Panc1 (cell line): ENCODE measurements around the gene IL1R2. TPM values are rescaled to one million over a fixed set of nuclear protein-coding genes. Genes with fewer than 3 reads are reported as not detected.

ENCODE experiments used
- ATAC-seq: fragments of 200-7000 bp; cut with Tn5 transposase; 2 replicates; pipeline ENCODE4 v1.9.1; 2020; ENCODE audit warnings: mild to moderate bottlenecking, moderate library complexity
- BruUV-seq: library from RNA; stranded (reverse); fragments of 400-500 nt; replicated peaks from 2 replicates; lab custom pipeline; 2021; lab: Mats Ljungman, UMichigan
- CTCF ChIA-PET: fragments of 300-600 bp; sonication (Branson Sonifier 250); formaldehyde crosslinking; loops from one replicate; lab custom pipeline; 2022; ENCODE audit warnings: antibody characterized with exemption; lab: Charles Lee
- POLR2A ChIA-PET: fragments of 300-600 bp; sonication (Branson Sonifier 250); formaldehyde crosslinking; loops from one replicate; lab custom pipeline; 2022; ENCODE audit warnings: antibody characterized with exemption; lab: Charles Lee
- DNase-seq: peaks from one replicate; pipeline ENCODE4 v3.0.0-alpha.2; 2010; ENCODE audit warnings: low read depth, low spot score
- H3K27ac ChIP-seq: 2 replicates; pipeline ENCODE4 v1.5.1; 2011; ENCODE audit warnings: mild to moderate bottlenecking, low read length, inconsistent platforms
- H3K27me3 ChIP-seq: fragments of 200-500 bp; sonication (Bioruptor generic); 2 replicates; pipeline ENCODE4 v1.6.0; 2014; ENCODE audit warnings: low read length, inconsistent platforms; ENCODE audit not compliant: control insufficient read depth, insufficient read depth
- H3K36me3 ChIP-seq: fragments of 200-500 bp; sonication (Bioruptor generic); 2 replicates; pipeline ENCODE4 v1.5.1; 2014; ENCODE audit warnings: inconsistent platforms, mild to moderate bottlenecking, low read length, moderate library complexity; ENCODE audit not compliant: control insufficient read depth, insufficient read depth
- H3K4me1 ChIP-seq: 2 replicates; pipeline ENCODE4 v1.5.1; 2011; ENCODE audit warnings: inconsistent platforms, mild to moderate bottlenecking, low read length, moderate library complexity; ENCODE audit not compliant: control insufficient read depth, insufficient read depth
- H3K4me3 ChIP-seq, 2 experiments: 2 replicates each; pipeline ENCODE4 v1.5.1; 2011 to 2012; ENCODE audit warnings: low read depth in 2 of 2, low read length in 2 of 2, mild to moderate bottlenecking in 2 of 2, inconsistent platforms in 1 of 2, moderate library complexity in 1 of 2
- H3K9me3 ChIP-seq: fragments of 200-500 bp; sonication (Bioruptor generic); 2 replicates; pipeline ENCODE4 v1.5.1; 2014; ENCODE audit warnings: low read depth, mild to moderate bottlenecking, inconsistent platforms, low read length, moderate library complexity; ENCODE audit not compliant: control insufficient read depth, insufficient read depth
- CTCF ChIP-seq: fragments of 450-650 bp; IDR thresholded peaks from 2 replicates; pipeline ENCODE4 v1.5.1; 2017; ENCODE audit warnings: mild to moderate bottlenecking
- POLR2AphosphoS5 ChIP-seq: IDR thresholded peaks from 2 replicates; pipeline ENCODE4 v1.6.1; 2012; ENCODE audit warnings: mild to moderate bottlenecking, low read depth, low read length, moderate library complexity
- REST ChIP-seq, 2 experiments: IDR thresholded peaks; 2 replicates each; pipeline ENCODE4 v1.6.1; 2011 to 2012; ENCODE audit warnings: low read depth in 2 of 2, control low read depth in 1 of 2, low read length in 1 of 2, mild to moderate bottlenecking in 1 of 2, moderate library complexity in 1 of 2; ENCODE audit not compliant: insufficient read depth in 1 of 2
- SIN3A ChIP-seq: IDR thresholded peaks from 2 replicates; pipeline ENCODE4 v1.6.1; 2012; ENCODE audit warnings: low read depth, mild to moderate bottlenecking, low read length, moderate library complexity, borderline replicate concordance; ENCODE audit not compliant: insufficient read depth
- TCF7L2 ChIP-seq: IDR thresholded peaks from 2 replicates; pipeline ENCODE4 v1.6.1; 2011; ENCODE audit warnings: mild to moderate bottlenecking, low read depth, low read length, inconsistent platforms
- in situ Hi-C: cut with HindIII; loops from 2 replicates; pipeline ENCODE4 v1.10.0; 2016; ENCODE audit warnings: low sequenced_read_pairs, low pct_unique_long_range_greater_than_20kb
- intact Hi-C: fragments of 100-400 bp; cut with micrococcal nuclease; formaldehyde crosslinking; loops from one replicate; pipeline ENCODE4 v1.10.0; 2022; ENCODE audit not compliant: unreplicated experiment
- total RNA-seq: library from RNA; stranded (reverse); gene quantifications from one replicate; pipeline ENCODE4 v1.2.1, GENCODE V29; 2021; ENCODE audit not compliant: unreplicated experiment

Gene IL1R2
- total RNA-seq, 1 experiment from 2014 or later: 0.15 TPM

GRCh38 chr2:102040229-102040628 is 48.5 kb downstream of the IL1R2 start:
- Histone ChIP-seq H3K4me3 (no peak overlapping the region), H3K4me1 (no peaks in the 10 kb centered on the region), H3K9me3 (no peaks in the 10 kb centered on the region), H3K36me3 (no peaks in the 10 kb centered on the region), H3K27me3 (peaks cover 5% of the 10 kb centered on the region; the same call in 1 of the 2 replicates), H3K27ac (no peak overlapping the region)
- intact Hi-C loops (no loop called here), in situ Hi-C loops (no loop called here)
- ChIA-PET POLR2A (no interaction called here), CTCF (no interaction called here)
- ATAC-seq (no peak), DNase-seq (no peak)
- no TSS peak for BruUV-seq
- TF ChIP-seq CTCF (no peak), TCF7L2 (no peak), REST (IDR thresholded peaks at IDR 0.05; ENCODE audit: insufficient read depth in 1 of 2, low read depth in 2 of 2, low read length in 1 of 2) (no peak), POLR2AphosphoS5 (no peak), SIN3A (no peak)

GRCh38 chr2:102041351-102041750 is 49.6 kb downstream of the IL1R2 start:
- H3K27me3 ChIP-seq: peaks cover 5% of the 10 kb centered on the region; the same call in 1 of the 2 replicates
- TF ChIP-seq POLR2AphosphoS5: no peak
- intact Hi-C loops: no loop called here
- DNase-seq: no peak
- CTCF ChIA-PET: no interaction called here
- POLR2A ChIA-PET: no interaction called here
- BruUV-seq: no TSS peak
- no peak overlapping the region for H3K4me3 ChIP-seq
- no peaks in the 10 kb centered on the region for H3K4me1 ChIP-seq
- no peak for ATAC-seq
- no peaks in the 10 kb centered on the region for H3K36me3 ChIP-seq
- H3K9me3 ChIP-seq: no peaks in the 10 kb centered on the region
- in situ Hi-C loops: no loop called here
- H3K27ac ChIP-seq: no peak overlapping the region

- ATAC-seq (no peak), DNase-seq (no peak)
- no peak overlapping the region for H3K4me3 ChIP-seq
- peaks cover 9% of the 10 kb centered on the region; the same call in 1 of the 2 replicates for H3K27me3 ChIP-seq
- no peaks in the 10 kb centered on the region for H3K36me3 ChIP-seq
- TF ChIP-seq SIN3A (no peak), POLR2AphosphoS5 (no peak), REST (IDR thresholded peaks at IDR 0.05; ENCODE audit: insufficient read depth in 1 of 2, low read depth in 2 of 2, low read length in 1 of 2) (no peak), TCF7L2 (no peak), CTCF (no peak)
- BruUV-seq: no TSS peak
- H3K4me1 ChIP-seq: no peaks in the 10 kb centered on the region
- in situ Hi-C loops: no loop called here
- no peak overlapping the region for H3K27ac ChIP-seq
- intact Hi-C loops: no loop called here
- ChIA-PET CTCF (no interaction called here), POLR2A (no interaction called here)
- H3K9me3 ChIP-seq: no peaks in the 10 kb centered on the region
Observed at GRCh38 chr2:102042196-102043081, 50.7 kb downstream of the IL1R2 start.
